H1 (cell line): ENCODE results near the gene TEKTIP1. TPM values are rescaled to one million over a fixed set of nuclear protein-coding genes. Genes with fewer than 3 reads are reported as not detected.

Source experiments
- POLR2AphosphoS5 ChIP-seq: IDR thresholded peaks from 2 replicates; pipeline ENCODE4 v1.6.1; 2011; ENCODE audit warnings: low read depth, low read length
- SIRT6 ChIP-seq: IDR thresholded peaks from one replicate; pipeline ENCODE4 v1.7.1; 2012; ENCODE audit warnings: low read length, inconsistent platforms
- polyA plus RNA-seq, 7 experiments: library from polyadenylated mRNA; depleted of rRNA in 3 of 7; stranded (reverse) in 5 of 7; unstranded in 2 of 7; fragments of >200 nt in 5 of 7; fragments of 200-250 nt in 2 of 7; gene quantifications; 1 replicate in 5 of 7; 2 replicates in 1 of 7; 4 replicates in 1 of 7; pipeline versions ENCODE4 v1.2.1 to v1.2.3, GENCODE V29; 2011 to 2013; ENCODE audit warnings: missing spikeins in 2 of 7, mixed read lengths in 2 of 7
- total RNA-seq: library from RNA; stranded (reverse); fragmentation: NEBNext Ultra II Directional; extraction: Animal tissue kit (Norgen Biotek cat#: 25700); gene quantifications from 2 replicates; pipeline ENCODE4 v1.2.1, GENCODE V29; 2021

The TEKTIP1 gene
- total and polyA plus RNA-seq, 2 of the 8 experiments (the other 6 are each of a cell fraction or from before 2014, with no cell fraction given) = 1.1 TPM; not detected in 1

DNA sequence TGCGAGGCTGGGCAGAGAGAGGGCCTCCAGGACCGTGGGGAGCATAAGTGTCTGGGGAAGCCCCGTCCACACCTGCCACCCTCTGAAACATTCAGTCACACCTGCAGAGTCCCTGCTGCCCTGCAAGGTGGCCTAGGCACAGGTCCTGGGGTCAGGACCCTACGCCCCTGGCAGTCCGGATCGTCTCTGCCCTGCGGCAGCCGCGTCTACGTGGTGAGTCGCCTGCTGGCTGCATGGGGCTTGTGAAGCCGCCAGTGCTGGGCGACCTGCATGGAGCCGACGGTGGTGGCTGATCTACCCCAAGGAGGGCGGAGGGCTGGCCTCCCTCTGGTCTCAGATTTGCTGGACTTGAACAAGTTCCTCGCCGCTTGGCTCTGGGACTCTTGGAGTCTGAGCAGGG, 19.8 kb upstream of the TEKTIP1 start (continued):
- TF ChIP-seq SIRT6 = no peak
- TF ChIP-seq POLR2AphosphoS5 = no peak
